A172 (cell line): ENCODE results near the gene GANAB. TPM values are rescaled to one million over a fixed set of nuclear protein-coding genes. Genes with fewer than 3 reads are reported as not detected.
A peak's percentile ranks its signal among the peaks of the same experiment; 100 is the strongest.
"Not testable (repeated sequence)": the region's sequence is repeated elsewhere in the genome, so short reads cannot be mapped to it uniquely, and the experiment has no call there.

Source experiments
- DNase-seq: peaks from one replicate; pipeline ENCODE4 v3.0.0-alpha.2; 2015; ENCODE audit warnings: low spot score
- total RNA-seq: library from RNA; depleted of rRNA; stranded (reverse); fragments of >200 nt; shearing (Covaris generic); gene quantifications from 2 replicates; pipeline ENCODE4 v1.2.3, GENCODE V29; 2014; rRNA removed

The GANAB gene
- total RNA-seq: 184 and 257 TPM in 2 replicates

- peak; percentile 96 for DNase-seq
These were observed at the start of gene GANAB for GRCh38 chr11:62645946-62646824. Gene GANAB, minus strand, starts transcription at chr11:62646613. Its CDS starts 14 bp downstream, at chr11:62646599.

GRCh38 chr11:62694455-62695167 lies 48.2 kb upstream of the GANAB start:
- DNase-seq: peak; percentile 74

DNA sequence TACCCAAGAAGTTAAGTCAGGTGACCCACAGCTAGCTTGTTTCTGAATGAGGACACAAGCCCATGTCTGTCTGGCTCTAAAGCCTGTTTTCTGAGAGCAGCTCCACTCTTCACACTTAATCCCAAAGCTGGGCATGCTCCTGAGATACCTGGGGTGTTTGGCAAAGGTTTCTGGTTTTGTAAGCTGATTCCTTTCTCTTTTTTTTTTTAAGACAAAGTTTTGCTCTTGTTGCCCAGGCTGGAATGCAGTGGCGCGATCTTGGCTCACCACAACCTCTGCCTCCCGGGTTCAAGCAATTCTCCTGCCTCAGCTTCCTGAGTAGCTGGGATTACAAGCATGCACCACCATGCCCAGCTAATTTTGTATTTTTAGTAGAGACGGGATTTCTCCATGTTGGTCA lies 47.2 kb upstream of the GANAB start:
- not testable (repeated sequence) for DNase-seq

- DNase-seq: peak; percentile 84
These were observed 43.2 kb upstream of the GANAB start, which contains the start of gene LRRN4CL for GRCh38 chr11:62689421-62690183. Gene LRRN4CL, minus strand, starts transcription at chr11:62689530. Its CDS starts 1,022 bp downstream, at chr11:62688508.

DNA sequence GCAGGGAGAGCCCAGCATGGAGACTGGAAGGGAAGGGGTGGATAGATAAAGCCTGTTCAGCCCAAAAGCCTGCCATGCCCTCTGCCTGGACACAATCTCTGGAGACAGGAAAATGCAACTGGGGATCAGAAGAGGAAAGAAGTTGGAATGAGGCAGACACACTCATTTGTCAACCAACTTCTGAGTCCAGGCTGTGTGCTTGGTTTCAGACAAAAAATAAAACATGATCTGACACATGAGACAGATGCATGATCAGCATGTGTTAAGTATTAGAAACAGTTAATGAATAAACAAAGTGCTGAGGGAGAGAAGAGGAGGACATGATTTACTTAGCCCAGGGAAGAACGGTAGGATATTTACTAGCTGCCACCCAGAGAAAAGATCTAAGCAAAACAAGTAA lies 42.1 kb upstream of the GANAB start:
- no peak for DNase-seq

GRCh38 chr11:62687508-62688396 lies 41.3 kb upstream of the GANAB start:
- no peak for DNase-seq

- no peak for DNase-seq
These were observed 36.1 kb upstream of the GANAB start for GRCh38 chr11:62682518-62682917.

- DNase-seq: peak; percentile 79
These were observed 34.4 kb upstream of the GANAB start for GRCh38 chr11:62680825-62681240.

- DNase-seq: peak; percentile 76
These were observed 32.6 kb upstream of the GANAB start, which contains the start of gene UBXN1 for GRCh38 chr11:62678770-62679696. Gene UBXN1, minus strand, starts transcription at chr11:62679073. Its CDS starts 150 bp downstream, at chr11:62678923.

GRCh38 chr11:62678433-62678769 lies 32.0 kb upstream of the GANAB start:
- DNase-seq: no peak

DNA sequence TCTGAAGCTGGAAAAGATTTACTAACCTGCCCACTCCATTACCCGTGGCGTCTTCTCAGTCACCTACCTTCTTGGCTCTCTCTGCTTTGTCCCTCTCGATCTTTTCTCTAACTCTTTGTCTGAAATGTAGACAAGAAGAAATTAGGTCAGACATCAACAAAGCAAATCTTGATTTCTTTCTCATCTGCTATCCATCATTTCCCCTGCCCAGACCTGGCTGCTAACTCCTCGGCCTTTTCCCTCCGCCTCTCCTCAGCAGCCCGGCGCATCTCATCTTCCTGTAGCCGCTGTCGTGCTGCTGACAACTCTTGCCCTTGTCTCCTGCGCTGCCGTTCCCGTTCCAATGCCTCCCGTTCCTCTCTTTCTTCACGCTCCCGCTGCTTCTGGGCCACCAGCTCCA lies 31.3 kb upstream of the GANAB start:
- no peak for DNase-seq

GRCh38 chr11:62677156-62677555 lies 30.7 kb upstream of the GANAB start:
- DNase-seq: no peak

DNA sequence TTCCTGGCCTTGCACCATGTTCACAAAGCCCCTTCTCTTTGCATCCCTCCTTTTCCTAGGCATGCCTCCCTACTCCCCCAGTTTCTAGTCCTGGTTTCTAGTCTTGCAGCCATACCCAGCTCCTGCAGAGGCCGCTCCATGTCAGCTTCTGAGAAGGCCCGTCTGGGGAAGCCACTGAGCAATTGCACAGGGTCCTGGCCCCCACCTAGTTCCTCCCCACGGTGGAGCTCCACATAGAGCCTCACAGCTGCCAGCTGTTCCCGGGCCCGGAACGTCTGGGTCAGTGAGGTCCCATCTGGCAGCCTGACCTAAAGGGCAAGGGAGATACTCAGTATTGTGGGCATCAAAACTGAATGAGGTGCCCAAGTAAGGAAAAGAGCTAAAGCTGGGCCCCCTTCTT lies 30.3 kb upstream of the GANAB start:
- DNase-seq: no peak

GRCh38 chr11:62675415-62675814 lies 29.0 kb upstream of the GANAB start:
- DNase-seq: not testable (repeated sequence)

DNA sequence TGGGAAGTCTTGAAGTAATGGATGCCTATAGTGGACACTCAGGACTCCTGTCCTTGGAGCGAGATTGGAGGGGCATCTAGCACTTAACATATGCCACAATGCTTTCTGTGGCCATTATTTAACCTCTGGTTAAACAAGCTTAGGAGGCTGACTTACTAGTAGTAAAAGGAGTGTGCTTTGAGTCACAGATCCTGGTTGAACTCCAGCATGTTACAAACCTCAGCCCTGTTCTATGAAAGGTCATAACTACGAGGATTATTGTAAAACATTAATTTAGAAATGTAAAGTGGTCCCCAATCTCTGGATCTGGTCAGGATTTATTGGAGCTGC lies 26.7 kb upstream of the GANAB start:
- DNase-seq: no peak

GRCh38 chr11:62671608-62672389 lies 25.4 kb upstream of the GANAB start, which contains the start of the genes LBHD1 and UQCC3:
Gene LBHD1, minus strand, starts transcription at chr11:62672267. Its CDS starts 2,236 bp downstream, at chr11:62670031.
Gene UQCC3, plus strand, starts transcription at chr11:62671673. Its CDS starts 73 bp downstream, at chr11:62671746.
- DNase-seq: peak; percentile 86

GRCh38 chr11:62671236-62671607 lies 24.8 kb upstream of the GANAB start:
- no peak for DNase-seq

- no peak for DNase-seq
These were observed 23.2 kb upstream of the GANAB start for GRCh38 chr11:62669420-62670161.
